Measurements from ENCODE around the gene TBC1D22A.

Gene TBC1D22A

GRCh38 chr22:47094861-47095330 lies 332.4 kb downstream of the TBC1D22A start:
- H3K27ac Mint-ChIP-seq, result no peak overlapping the region
- H3K36me3 Mint-ChIP-seq (ENCODE audit: low read depth), result peaks cover 20% of the 10 kb centered on the region
- H3K27me3 Mint-ChIP-seq (ENCODE audit: low read depth), result peaks cover 15% of the 10 kb centered on the region
- H3K4me1 Mint-ChIP-seq, result peaks cover 26% of the 10 kb centered on the region
- TF ChIP-seq CTCF (IDR thresholded peaks at IDR 0.05; ENCODE audit: unreplicated experiment in 3 of 3), result no peak
- H3K4me3 Mint-ChIP-seq, result no peak overlapping the region
- H3K9me3 Mint-ChIP-seq, result peaks cover 14% of the 10 kb centered on the region

- Mint-ChIP-seq H3K27ac (no peak overlapping the region), H3K4me3 (no peak overlapping the region), H3K36me3 (ENCODE audit: low read depth) (peaks cover 20% of the 10 kb centered on the region), H3K4me1 (peaks cover 24% of the 10 kb centered on the region), H3K9me3 (peaks cover 14% of the 10 kb centered on the region), H3K27me3 (ENCODE audit: low read depth) (peaks cover 16% of the 10 kb centered on the region)
- no peak for TF ChIP-seq CTCF (IDR thresholded peaks at IDR 0.05; ENCODE audit: unreplicated experiment in 3 of 3)
Observed at GRCh38 chr22:47095395-47096122, 333.1 kb downstream of the TBC1D22A start.

- H3K27ac Mint-ChIP-seq, result no peak overlapping the region
- no peak for TF ChIP-seq CTCF (IDR thresholded peaks at IDR 0.05; ENCODE audit: unreplicated experiment in 3 of 3)
- H3K27me3 Mint-ChIP-seq (ENCODE audit: low read depth), result peaks cover 6% of the 10 kb centered on the region
- H3K9me3 Mint-ChIP-seq, result peaks cover 9% of the 10 kb centered on the region
- peaks cover 9% of the 10 kb centered on the region for H3K36me3 Mint-ChIP-seq (ENCODE audit: low read depth)
- no peak overlapping the region for H3K4me3 Mint-ChIP-seq
- no peaks in the 10 kb centered on the region for H3K4me1 Mint-ChIP-seq
Observed at GRCh38 chr22:47098121-47098520, 335.7 kb downstream of the TBC1D22A start.

GRCh38 chr22:47098554-47098953 lies 336.1 kb downstream of the TBC1D22A start:
- H3K27me3 Mint-ChIP-seq (ENCODE audit: low read depth), result peaks cover 6% of the 10 kb centered on the region
- H3K4me1 Mint-ChIP-seq, result no peaks in the 10 kb centered on the region
- TF ChIP-seq CTCF (IDR thresholded peaks at IDR 0.05; ENCODE audit: unreplicated experiment in 3 of 3), result no peak
- H3K27ac Mint-ChIP-seq, result no peak overlapping the region
- H3K4me3 Mint-ChIP-seq, result no peak overlapping the region
- peaks cover 9% of the 10 kb centered on the region for H3K36me3 Mint-ChIP-seq (ENCODE audit: low read depth)
- H3K9me3 Mint-ChIP-seq, result peaks cover 9% of the 10 kb centered on the region

- Mint-ChIP-seq H3K4me1 (no peaks in the 10 kb centered on the region), H3K9me3 (no peaks in the 10 kb centered on the region), H3K27me3 (ENCODE audit: low read depth) (peaks cover 6% of the 10 kb centered on the region), H3K36me3 (ENCODE audit: low read depth) (no peaks in the 10 kb centered on the region), H3K4me3 (no peak overlapping the region), H3K27ac (peak overlapping the region in 1 of 3 experiments; percentile 60)
- TF ChIP-seq CTCF (IDR thresholded peaks at IDR 0.05; ENCODE audit: unreplicated experiment in 3 of 3), result no peak
Observed at GRCh38 chr22:47100019-47100418, 337.6 kb downstream of the TBC1D22A start.
